ENCODE measurements around the gene ZEB2. TPM values are rescaled to one million over a fixed set of nuclear protein-coding genes. Genes with fewer than 3 reads are reported as not detected.

ZEB2 gene
- total RNA-seq, 1 experiment from 2014 or later = 29.4 TPM

- no peak overlapping the region for H3K27ac ChIP-seq (ENCODE audit: low read length)
- no peak for DNase-seq
- no peak overlapping the region for H3K4me3 ChIP-seq (ENCODE audit: low read length)
- H2AFZ ChIP-seq (ENCODE audit: low read length) = no peak overlapping the region
- H3K9ac ChIP-seq (ENCODE audit: low read length) = no peak overlapping the region
- H3K4me1 ChIP-seq (ENCODE audit: low read length) = no peaks in the 10 kb centered on the region
- H3K79me2 ChIP-seq (ENCODE audit: low read length) = no peaks in the 10 kb centered on the region
- no peaks in the 10 kb centered on the region for H3K27me3 ChIP-seq (ENCODE audit: low read length)
- H3K9me3 ChIP-seq (ENCODE audit: low read length) = no peaks in the 10 kb centered on the region
- no peak overlapping the region for H3K4me2 ChIP-seq (ENCODE audit: low read depth, low read length, poor library complexity, severe bottlenecking)
- H4K20me1 ChIP-seq (ENCODE audit: insufficient read depth, low read depth, low read length) = no peaks in the 10 kb centered on the region
- no peaks in the 10 kb centered on the region for H3K9me2 ChIP-seq (replicated peaks; ENCODE audit: insufficient read depth, low read length)
- no peaks in the 10 kb centered on the region for H3K36me3 ChIP-seq (ENCODE audit: insufficient read depth, low read length)
These were observed 130.0 kb downstream of the ZEB2 start for GRCh38 chr2:144389930-144390311.

- Histone ChIP-seq H3K79me2 (ENCODE audit: low read length) (no peaks in the 10 kb centered on the region), H3K36me3 (ENCODE audit: insufficient read depth, low read length) (no peaks in the 10 kb centered on the region), H3K9me2 (replicated peaks; ENCODE audit: insufficient read depth, low read length) (no peaks in the 10 kb centered on the region), H3K27me3 (ENCODE audit: low read length) (no peaks in the 10 kb centered on the region), H3K4me3 (ENCODE audit: low read length) (no peak overlapping the region), H4K20me1 (ENCODE audit: insufficient read depth, low read depth, low read length) (no peaks in the 10 kb centered on the region), H3K27ac (ENCODE audit: low read length) (no peak overlapping the region), H3K4me1 (ENCODE audit: low read length) (no peaks in the 10 kb centered on the region), H2AFZ (ENCODE audit: low read length) (no peak overlapping the region), H3K9me3 (ENCODE audit: low read length) (no peaks in the 10 kb centered on the region), H3K9ac (ENCODE audit: low read length) (no peak overlapping the region), H3K4me2 (ENCODE audit: low read depth, low read length, poor library complexity, severe bottlenecking) (no peak overlapping the region)
- no peak for DNase-seq
These were observed 130.6 kb downstream of the ZEB2 start for GRCh38 chr2:144389151-144389929.

GRCh38 chr2:144385381-144385780 is 134.5 kb downstream of the ZEB2 start:
- no peaks in the 10 kb centered on the region for H3K27me3 ChIP-seq (ENCODE audit: low read length)

GRCh38 chr2:144383571-144384100 is 136.3 kb downstream of the ZEB2 start:
- no peaks in the 10 kb centered on the region for H3K36me3 ChIP-seq (ENCODE audit: insufficient read depth, low read length)
- DNase-seq = no peak
- H4K20me1 ChIP-seq (ENCODE audit: insufficient read depth, low read depth, low read length) = no peaks in the 10 kb centered on the region
- no peak overlapping the region for H3K4me3 ChIP-seq (ENCODE audit: low read length)
- no peak overlapping the region for H3K27ac ChIP-seq (ENCODE audit: low read length)
- H3K4me1 ChIP-seq (ENCODE audit: low read length) = no peaks in the 10 kb centered on the region
- no peak overlapping the region for H3K4me2 ChIP-seq (ENCODE audit: low read depth, low read length, poor library complexity, severe bottlenecking)
- no peaks in the 10 kb centered on the region for H3K79me2 ChIP-seq (ENCODE audit: low read length)
- H3K9me2 ChIP-seq (replicated peaks; ENCODE audit: insufficient read depth, low read length) = no peaks in the 10 kb centered on the region
- H3K9me3 ChIP-seq (ENCODE audit: low read length) = no peaks in the 10 kb centered on the region
- H2AFZ ChIP-seq (ENCODE audit: low read length) = no peak overlapping the region
- no peak overlapping the region for H3K9ac ChIP-seq (ENCODE audit: low read length)
- no peaks in the 10 kb centered on the region for H3K27me3 ChIP-seq (ENCODE audit: low read length)

More at GRCh38 chr2:144385381-144385780, 134.5 kb downstream of the ZEB2 start:
- H3K9me2 ChIP-seq (replicated peaks; ENCODE audit: insufficient read depth, low read length) = no peaks in the 10 kb centered on the region
- H3K4me1 ChIP-seq (ENCODE audit: low read length) = no peaks in the 10 kb centered on the region
- H3K79me2 ChIP-seq (ENCODE audit: low read length) = no peaks in the 10 kb centered on the region
- no peak for DNase-seq
- no peak overlapping the region for H2AFZ ChIP-seq (ENCODE audit: low read length)
- H4K20me1 ChIP-seq (ENCODE audit: insufficient read depth, low read depth, low read length) = no peaks in the 10 kb centered on the region
- H3K4me2 ChIP-seq (ENCODE audit: low read depth, low read length, poor library complexity, severe bottlenecking) = no peak overlapping the region
- H3K27ac ChIP-seq (ENCODE audit: low read length) = no peak overlapping the region
- H3K9ac ChIP-seq (ENCODE audit: low read length) = no peak overlapping the region
- H3K9me3 ChIP-seq (ENCODE audit: low read length) = no peaks in the 10 kb centered on the region
- no peaks in the 10 kb centered on the region for H3K36me3 ChIP-seq (ENCODE audit: insufficient read depth, low read length)
- no peak overlapping the region for H3K4me3 ChIP-seq (ENCODE audit: low read length)

- Histone ChIP-seq H3K27ac (ENCODE audit: low read length) (no peak overlapping the region), H2AFZ (ENCODE audit: low read length) (no peak overlapping the region), H3K36me3 (ENCODE audit: insufficient read depth, low read length) (no peaks in the 10 kb centered on the region), H3K79me2 (ENCODE audit: low read length) (no peaks in the 10 kb centered on the region), H3K9me2 (replicated peaks; ENCODE audit: insufficient read depth, low read length) (no peaks in the 10 kb centered on the region), H4K20me1 (ENCODE audit: insufficient read depth, low read depth, low read length) (no peaks in the 10 kb centered on the region), H3K27me3 (ENCODE audit: low read length) (no peaks in the 10 kb centered on the region), H3K9ac (ENCODE audit: low read length) (no peak overlapping the region), H3K9me3 (ENCODE audit: low read length) (no peaks in the 10 kb centered on the region), H3K4me2 (ENCODE audit: low read depth, low read length, poor library complexity, severe bottlenecking) (no peak overlapping the region), H3K4me3 (ENCODE audit: low read length) (no peak overlapping the region), H3K4me1 (ENCODE audit: low read length) (no peaks in the 10 kb centered on the region)
- no peak for DNase-seq
These were observed 137.1 kb downstream of the ZEB2 start for GRCh38 chr2:144382849-144383248.

- H3K9me3 ChIP-seq (ENCODE audit: low read length) = no peaks in the 10 kb centered on the region
- H3K27me3 ChIP-seq (ENCODE audit: low read length) = no peaks in the 10 kb centered on the region
- H4K20me1 ChIP-seq (ENCODE audit: insufficient read depth, low read depth, low read length) = no peaks in the 10 kb centered on the region
- peaks cover 6% of the 10 kb centered on the region for H3K4me1 ChIP-seq (ENCODE audit: low read length)
- H3K4me2 ChIP-seq (ENCODE audit: low read depth, low read length, poor library complexity, severe bottlenecking) = no peak overlapping the region
- H3K9ac ChIP-seq (ENCODE audit: low read length) = no peak overlapping the region
- no peak for DNase-seq
- H3K79me2 ChIP-seq (ENCODE audit: low read length) = no peaks in the 10 kb centered on the region
- H2AFZ ChIP-seq (ENCODE audit: low read length) = no peak overlapping the region
- no peaks in the 10 kb centered on the region for H3K9me2 ChIP-seq (replicated peaks; ENCODE audit: insufficient read depth, low read length)
- H3K27ac ChIP-seq (ENCODE audit: low read length) = no peak overlapping the region
- no peaks in the 10 kb centered on the region for H3K36me3 ChIP-seq (ENCODE audit: insufficient read depth, low read length)
- H3K4me3 ChIP-seq (ENCODE audit: low read length) = no peak overlapping the region
These were observed 138.2 kb downstream of the ZEB2 start for GRCh38 chr2:144381716-144382115.

- Histone ChIP-seq H3K27ac (ENCODE audit: low read length) (no peak overlapping the region), H3K4me3 (ENCODE audit: low read length) (no peak overlapping the region), H4K20me1 (ENCODE audit: insufficient read depth, low read depth, low read length) (no peaks in the 10 kb centered on the region), H3K79me2 (ENCODE audit: low read length) (no peaks in the 10 kb centered on the region), H3K36me3 (ENCODE audit: insufficient read depth, low read length) (no peaks in the 10 kb centered on the region), H2AFZ (ENCODE audit: low read length) (no peak overlapping the region), H3K27me3 (ENCODE audit: low read length) (no peaks in the 10 kb centered on the region), H3K9me3 (ENCODE audit: low read length) (no peaks in the 10 kb centered on the region), H3K9me2 (replicated peaks; ENCODE audit: insufficient read depth, low read length) (no peaks in the 10 kb centered on the region), H3K4me2 (ENCODE audit: low read depth, low read length, poor library complexity, severe bottlenecking) (no peak overlapping the region), H3K9ac (ENCODE audit: low read length) (no peak overlapping the region), H3K4me1 (ENCODE audit: low read length) (peaks cover 10% of the 10 kb centered on the region)
- no peak for DNase-seq
These were observed 140.0 kb downstream of the ZEB2 start for GRCh38 chr2:144379851-144380311.

- Histone ChIP-seq H3K9me2 (replicated peaks; ENCODE audit: insufficient read depth, low read length) (no peaks in the 10 kb centered on the region), H3K27me3 (ENCODE audit: low read length) (no peaks in the 10 kb centered on the region), H3K36me3 (ENCODE audit: insufficient read depth, low read length) (no peaks in the 10 kb centered on the region), H3K4me3 (ENCODE audit: low read length) (no peak overlapping the region), H3K9me3 (ENCODE audit: low read length) (no peaks in the 10 kb centered on the region), H3K9ac (ENCODE audit: low read length) (no peak overlapping the region), H4K20me1 (ENCODE audit: insufficient read depth, low read depth, low read length) (no peaks in the 10 kb centered on the region), H3K27ac (ENCODE audit: low read length) (no peak overlapping the region), H3K4me2 (ENCODE audit: low read depth, low read length, poor library complexity, severe bottlenecking) (no peak overlapping the region), H2AFZ (ENCODE audit: low read length) (no peak overlapping the region), H3K4me1 (ENCODE audit: low read length) (peaks cover 23% of the 10 kb centered on the region), H3K79me2 (ENCODE audit: low read length) (no peaks in the 10 kb centered on the region)
- DNase-seq = no peak
These were observed 141.4 kb downstream of the ZEB2 start for GRCh38 chr2:144378551-144378950.

Data from Karpas-422 (cell line).